GM12801 (cell line): ENCODE data around the gene ZNF516.

ENCODE experiments used
- TF ChIP-seq, protein P1 (sequence below): IDR thresholded peaks from one replicate; pipeline ENCODE4 v1.5.1; 2011; ENCODE audit warnings: control low read depth; ENCODE audit not compliant: insufficient read length; ENCODE audit errors: extremely low read depth

ZNF516 gene

GRCh38 chr18:76328140-76328539, 166.9 kb downstream of the ZNF516 start:
- TF ChIP-seq, protein P1, sequence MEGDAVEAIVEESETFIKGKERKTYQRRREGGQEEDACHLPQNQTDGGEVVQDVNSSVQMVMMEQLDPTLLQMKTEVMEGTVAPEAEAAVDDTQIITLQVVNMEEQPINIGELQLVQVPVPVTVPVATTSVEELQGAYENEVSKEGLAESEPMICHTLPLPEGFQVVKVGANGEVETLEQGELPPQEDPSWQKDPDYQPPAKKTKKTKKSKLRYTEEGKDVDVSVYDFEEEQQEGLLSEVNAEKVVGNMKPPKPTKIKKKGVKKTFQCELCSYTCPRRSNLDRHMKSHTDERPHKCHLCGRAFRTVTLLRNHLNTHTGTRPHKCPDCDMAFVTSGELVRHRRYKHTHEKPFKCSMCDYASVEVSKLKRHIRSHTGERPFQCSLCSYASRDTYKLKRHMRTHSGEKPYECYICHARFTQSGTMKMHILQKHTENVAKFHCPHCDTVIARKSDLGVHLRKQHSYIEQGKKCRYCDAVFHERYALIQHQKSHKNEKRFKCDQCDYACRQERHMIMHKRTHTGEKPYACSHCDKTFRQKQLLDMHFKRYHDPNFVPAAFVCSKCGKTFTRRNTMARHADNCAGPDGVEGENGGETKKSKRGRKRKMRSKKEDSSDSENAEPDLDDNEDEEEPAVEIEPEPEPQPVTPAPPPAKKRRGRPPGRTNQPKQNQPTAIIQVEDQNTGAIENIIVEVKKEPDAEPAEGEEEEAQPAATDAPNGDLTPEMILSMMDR, result no peak

- TF ChIP-seq, protein P1, result no peak
Measured at GRCh38 chr18:76323891-76324290, 171.2 kb downstream of the ZNF516 start.

DNA sequence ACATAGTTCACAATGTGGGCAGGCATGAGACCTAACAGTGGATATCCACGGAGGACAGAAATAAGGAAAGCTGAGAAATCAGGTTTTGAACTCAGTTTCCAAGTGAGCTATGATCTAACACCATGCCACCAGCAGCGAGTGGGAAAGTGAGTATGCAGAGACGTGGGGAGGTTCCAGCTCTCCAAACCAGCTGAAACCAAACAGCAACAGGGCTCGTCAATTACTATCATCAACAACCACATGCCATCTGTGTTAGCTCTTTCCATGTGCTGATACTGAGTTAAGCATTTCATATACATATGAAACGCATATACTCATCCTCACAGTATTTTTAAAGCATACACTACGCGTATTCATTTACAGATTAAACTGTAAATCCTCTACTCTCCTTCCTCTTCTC, 172.4 kb downstream of the ZNF516 start:
- TF ChIP-seq, protein P1, result no peak

DNA sequence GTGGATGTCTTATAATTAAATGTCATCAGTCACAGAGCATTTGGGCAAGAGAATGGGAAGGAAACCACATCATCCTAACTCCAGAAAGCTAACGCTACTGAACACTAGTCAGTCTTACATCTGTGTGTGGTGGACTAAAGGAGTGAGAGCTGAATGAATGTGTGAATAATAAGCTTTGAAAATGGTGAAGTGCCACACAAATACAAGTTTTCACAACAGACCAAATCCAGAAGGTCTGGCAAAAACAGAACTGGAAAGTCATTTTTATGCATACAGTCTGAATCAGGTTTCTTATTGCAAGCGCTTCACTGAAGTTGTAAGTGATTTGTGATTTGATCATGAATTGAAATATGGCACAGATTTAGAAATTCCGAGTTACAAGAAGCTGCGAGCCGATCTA, 175.7 kb downstream of the ZNF516 start:
- TF ChIP-seq, protein P1, result no peak

DNA sequence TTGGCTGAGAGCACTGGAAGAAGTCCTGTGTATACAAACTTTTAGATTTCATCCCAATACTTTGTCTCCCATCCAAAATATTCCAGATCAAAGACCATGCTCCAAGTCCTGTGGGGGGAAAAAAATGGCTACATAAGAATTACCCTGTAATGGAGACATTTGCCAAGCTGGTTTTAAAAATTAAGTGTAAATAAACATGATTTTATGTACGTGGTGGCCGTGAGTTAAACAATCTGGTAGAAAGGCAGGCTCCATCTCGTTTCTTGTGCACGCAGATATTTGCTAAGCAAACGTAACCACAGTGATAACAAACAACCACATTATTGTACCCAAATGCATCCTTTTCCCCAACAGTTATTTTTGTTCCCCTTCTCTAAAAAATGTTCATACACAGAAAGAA, 176.4 kb downstream of the ZNF516 start:
- TF ChIP-seq, protein P1, result no peak

- TF ChIP-seq, protein P1, result no peak
Measured at GRCh38 chr18:76317136-76317535, 177.9 kb downstream of the ZNF516 start.

- TF ChIP-seq, protein P1, result no peak
Measured at GRCh38 chr18:76315722-76316230, 179.3 kb downstream of the ZNF516 start.
